OCI-LY7 (cell line): ENCODE data around the gene ALPK3. TPM values are rescaled to one million over a fixed set of nuclear protein-coding genes. Genes with fewer than 3 reads are reported as not detected.

Experiments used
- BruUV-seq: library from RNA; stranded (reverse); fragments of 400-500 nt; replicated peaks from 2 replicates; lab custom pipeline; 2021; lab: Mats Ljungman, UMichigan
- CTCF ChIA-PET: fragments of 300-600 bp; sonication (Branson Sonifier 250); formaldehyde crosslinking; loops from one replicate; lab custom pipeline; 2022; ENCODE audit warnings: antibody characterized with exemption; ENCODE audit not compliant: unreplicated experiment; lab: Charles Lee
- POLR2A ChIA-PET: fragments of 300-600 bp; sonication (Branson Sonifier 250); formaldehyde crosslinking; loops from one replicate; lab custom pipeline; 2022; ENCODE audit warnings: antibody characterized with exemption; lab: Charles Lee
- DNase-seq: peaks from one replicate; pipeline ENCODE4 v3.0.0-alpha.2; 2015; ENCODE audit warnings: low spot score
- H2AFZ ChIP-seq: fragments of 200-600 bp; sonication (generic), shearing (Covaris generic); 2 replicates; pipeline ENCODE4 v1.6.1; 2014; ENCODE audit warnings: mild to moderate bottlenecking, antibody characterized with exemption, low read length, moderate library complexity
- H3K27ac ChIP-seq: fragments of 200-600 bp; sonication (generic); 2 replicates; pipeline ENCODE4 v1.5.1; 2014; ENCODE audit warnings: mixed run types, low read depth, mild to moderate bottlenecking, moderate library complexity, low read length, inconsistent platforms; ENCODE audit not compliant: poor library complexity, severe bottlenecking
- H3K36me3 ChIP-seq: fragments of 200-600 bp; sonication (generic); 2 replicates; pipeline ENCODE4 v1.6.1; 2014; ENCODE audit warnings: mild to moderate bottlenecking, antibody characterized with exemption, low read length, moderate library complexity, mixed read lengths; ENCODE audit not compliant: insufficient read depth
- H3K4me1 ChIP-seq: fragments of 200-600 bp; sonication (generic); 2 replicates; pipeline ENCODE4 v1.5.1; 2014; ENCODE audit warnings: mild to moderate bottlenecking, low read length; ENCODE audit not compliant: insufficient read depth, poor library complexity, severe bottlenecking
- H3K4me2 ChIP-seq: fragments of 200-600 bp; sonication (generic); 2 replicates; pipeline ENCODE4 v1.6.1; 2014; ENCODE audit warnings: mild to moderate bottlenecking, low read length
- H3K4me3 ChIP-seq: fragments of 200-600 bp; sonication (generic); 2 replicates; pipeline ENCODE4 v1.5.1; 2014; ENCODE audit warnings: mild to moderate bottlenecking, low read depth, low read length; ENCODE audit not compliant: poor library complexity, severe bottlenecking
- H3K79me2 ChIP-seq: fragments of 200-600 bp; sonication (generic); 2 replicates; pipeline ENCODE4 v1.6.1; 2016; ENCODE audit warnings: low read depth, mild to moderate bottlenecking, low read length, moderate library complexity, mixed read lengths; ENCODE audit not compliant: insufficient read depth
- H3K9me2 ChIP-seq: fragments of 200-600 bp; sonication (generic); 2 replicates; pipeline ENCODE4 v1.6.1; 2016; ENCODE audit warnings: mild to moderate bottlenecking, low read length, mixed read lengths; ENCODE audit not compliant: insufficient read depth
- H3K9me3 ChIP-seq: fragments of 200-600 bp; sonication (generic); 2 replicates; pipeline ENCODE4 v1.6.1; 2014; ENCODE audit warnings: mild to moderate bottlenecking, mixed run types, low read length, mixed read lengths
- H4K20me1 ChIP-seq: fragments of 200-600 bp; sonication (generic); 2 replicates; pipeline ENCODE4 v1.6.1; 2014; ENCODE audit warnings: mild to moderate bottlenecking, antibody characterized with exemption, low read length, moderate library complexity, mixed read lengths; ENCODE audit not compliant: insufficient read depth
- EZH2phosphoT487 ChIP-seq: fragments of 200-600 bp; sonication (generic); IDR thresholded peaks from 2 replicates; pipeline ENCODE4 v1.6.1; 2018; ENCODE audit warnings: low read depth, borderline replicate concordance, mild to moderate bottlenecking, mixed run types, antibody characterized with exemption, low read length, moderate library complexity, mixed read lengths
- intact Hi-C: fragments of 100-400 bp; cut with micrococcal nuclease; formaldehyde crosslinking; loops from one replicate; pipeline ENCODE4 v1.10.0; 2022; ENCODE audit not compliant: unreplicated experiment
- total RNA-seq, 2 experiments: library from RNA; depleted of rRNA in 1 of 2; stranded (reverse); fragments of >200 nt in 1 of 2; shearing (Covaris generic) in 1 of 2; gene quantifications; 2 replicates each; pipeline ENCODE4 v1.2.3, GENCODE V29; 2014 to 2022
- TF ChIP-seq, protein P1 (sequence below): fragments of 200-600 bp; sonication (generic); conservative IDR thresholded peaks from 2 replicates; pipeline ENCODE4 v1.5.1; 2014; ENCODE audit warnings: mild to moderate bottlenecking, antibody characterized with exemption, low read length, moderate library complexity, mixed read lengths

Gene ALPK3
- total RNA-seq, 2 experiments from 2014 or later, result 0.16 to 0.23 TPM

DNA sequence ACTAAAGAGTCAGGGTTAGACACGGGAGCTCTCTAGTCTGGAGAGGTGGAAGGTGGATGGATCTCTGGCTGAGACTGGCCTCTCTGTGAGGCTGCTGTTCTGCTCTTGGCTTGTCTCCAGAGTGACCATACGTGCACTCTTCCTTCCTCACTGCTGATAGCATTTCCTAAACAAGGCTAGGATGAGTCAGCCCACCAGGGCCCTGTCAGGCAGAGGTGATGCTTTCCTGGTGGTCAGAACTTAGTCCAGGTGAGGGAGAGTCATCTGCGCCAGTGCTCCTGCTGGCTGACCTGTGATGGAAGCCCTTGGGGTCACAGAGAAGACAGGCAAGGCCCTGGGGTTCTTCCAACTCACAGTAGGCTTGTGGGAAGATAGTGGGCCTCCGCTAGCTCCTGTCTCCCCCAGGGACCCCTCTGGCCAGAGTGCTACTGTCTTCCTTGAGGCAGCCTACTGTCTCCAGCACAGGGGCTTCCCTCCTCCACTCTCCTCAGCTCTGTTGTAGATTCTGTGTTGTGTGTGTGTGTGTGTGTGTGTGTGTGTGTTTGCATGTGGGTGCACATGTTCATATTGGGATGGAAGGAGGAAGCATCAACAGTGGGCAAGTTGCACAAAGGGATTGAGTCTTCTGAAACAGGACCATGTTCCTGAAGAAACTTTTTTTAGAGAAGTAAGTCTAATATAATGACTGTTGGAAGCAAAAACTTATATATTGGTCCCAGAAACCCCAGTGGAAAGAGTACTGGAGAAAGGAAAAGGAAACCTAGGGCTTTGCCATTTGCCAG lies 16.5 kb downstream of the ALPK3 start:
- TF ChIP-seq, protein P1, sequence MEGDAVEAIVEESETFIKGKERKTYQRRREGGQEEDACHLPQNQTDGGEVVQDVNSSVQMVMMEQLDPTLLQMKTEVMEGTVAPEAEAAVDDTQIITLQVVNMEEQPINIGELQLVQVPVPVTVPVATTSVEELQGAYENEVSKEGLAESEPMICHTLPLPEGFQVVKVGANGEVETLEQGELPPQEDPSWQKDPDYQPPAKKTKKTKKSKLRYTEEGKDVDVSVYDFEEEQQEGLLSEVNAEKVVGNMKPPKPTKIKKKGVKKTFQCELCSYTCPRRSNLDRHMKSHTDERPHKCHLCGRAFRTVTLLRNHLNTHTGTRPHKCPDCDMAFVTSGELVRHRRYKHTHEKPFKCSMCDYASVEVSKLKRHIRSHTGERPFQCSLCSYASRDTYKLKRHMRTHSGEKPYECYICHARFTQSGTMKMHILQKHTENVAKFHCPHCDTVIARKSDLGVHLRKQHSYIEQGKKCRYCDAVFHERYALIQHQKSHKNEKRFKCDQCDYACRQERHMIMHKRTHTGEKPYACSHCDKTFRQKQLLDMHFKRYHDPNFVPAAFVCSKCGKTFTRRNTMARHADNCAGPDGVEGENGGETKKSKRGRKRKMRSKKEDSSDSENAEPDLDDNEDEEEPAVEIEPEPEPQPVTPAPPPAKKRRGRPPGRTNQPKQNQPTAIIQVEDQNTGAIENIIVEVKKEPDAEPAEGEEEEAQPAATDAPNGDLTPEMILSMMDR, result no peak
- no peaks in the 10 kb centered on the region for H3K36me3 ChIP-seq
- POLR2A ChIA-PET, result no interaction called here
- BruUV-seq, result no TSS peak
- no peaks in the 10 kb centered on the region for H4K20me1 ChIP-seq
- CTCF ChIA-PET, result interaction anchor here (1.2 kb wide), 1 partner anchor 228 kb away, joined by 3 read pairs; no protein-coding TSS in a partner anchor
- DNase-seq, result no peak
- no peaks in the 10 kb centered on the region for H3K9me3 ChIP-seq
- intact Hi-C loops, result no loop called here
- no peak overlapping the region for H3K4me3 ChIP-seq
- H2AFZ ChIP-seq, result no peak overlapping the region
- H3K9me2 ChIP-seq, result no peaks in the 10 kb centered on the region
- no peak overlapping the region for H3K27ac ChIP-seq
- no peak overlapping the region for H3K4me2 ChIP-seq
- H3K4me1 ChIP-seq, result no peaks in the 10 kb centered on the region
- H3K79me2 ChIP-seq, result no peaks in the 10 kb centered on the region

- no peak overlapping the region for H2AFZ ChIP-seq
- POLR2A ChIA-PET, result no interaction called here
- DNase-seq, result no peak
- H3K79me2 ChIP-seq, result no peaks in the 10 kb centered on the region
- H3K9me2 ChIP-seq, result no peaks in the 10 kb centered on the region
- TF ChIP-seq, protein P1, result no peak
- no peak for TF ChIP-seq EZH2phosphoT487
- H3K4me1 ChIP-seq, result no peaks in the 10 kb centered on the region
- H3K9me3 ChIP-seq, result no peaks in the 10 kb centered on the region
- CTCF ChIA-PET, result interaction anchor here (1.2 kb wide), 1 partner anchor 229 kb away, joined by 3 read pairs; no protein-coding TSS in a partner anchor
- intact Hi-C loops, result no loop called here
- H3K4me2 ChIP-seq, result no peak overlapping the region
- H3K4me3 ChIP-seq, result no peak overlapping the region
- BruUV-seq, result no TSS peak
- H3K36me3 ChIP-seq, result no peaks in the 10 kb centered on the region
- H3K27ac ChIP-seq, result no peak overlapping the region
- no peaks in the 10 kb centered on the region for H4K20me1 ChIP-seq
Measured at GRCh38 chr15:84834229-84834955, 17.2 kb downstream of the ALPK3 start.

- Histone ChIP-seq H3K4me1 (no peaks in the 10 kb centered on the region), H3K4me3 (no peak overlapping the region), H4K20me1 (no peaks in the 10 kb centered on the region), H3K36me3 (no peaks in the 10 kb centered on the region), H3K9me2 (no peaks in the 10 kb centered on the region), H3K27ac (no peak overlapping the region), H3K4me2 (no peak overlapping the region), H2AFZ (no peak overlapping the region), H3K79me2 (no peaks in the 10 kb centered on the region), H3K9me3 (no peaks in the 10 kb centered on the region)
- CTCF ChIA-PET, result interaction anchor here (1.2 kb wide), 1 partner anchor 230 kb away, joined by 3 read pairs; no protein-coding TSS in a partner anchor
- no peak for DNase-seq
- TF ChIP-seq, protein P1, result no peak
- TF ChIP-seq EZH2phosphoT487, result no peak
- no TSS peak for BruUV-seq
- intact Hi-C loops, result no loop called here
- POLR2A ChIA-PET, result no interaction called here
Measured at GRCh38 chr15:84834969-84835368, 17.8 kb downstream of the ALPK3 start.
